ENCODE data around the gene ABL1.

ABL1 gene

GRCh38 chr9:130894546-130894945 lies 59.5 kb downstream of the ABL1 start:
- no peaks in the 10 kb centered on the region for H3F3A ChIP-seq (ENCODE audit: low read depth)
- no peaks in the 10 kb centered on the region for H3K9me3 ChIP-seq (ENCODE audit: insufficient read depth, low read depth, low read length)
- H3K9ac ChIP-seq (ENCODE audit: low read depth, low read length, poor library complexity, severe bottlenecking), result no peak overlapping the region
- H3K4me2 ChIP-seq (ENCODE audit: low read depth, low read length, poor library complexity, severe bottlenecking), result no peak overlapping the region
- no peak overlapping the region for H2AFZ ChIP-seq (ENCODE audit: low read length)
- no peaks in the 10 kb centered on the region for H3K9me2 ChIP-seq (replicated peaks; ENCODE audit: low read depth, low read length)
- TF ChIP-seq CTCF (conservative IDR thresholded peaks at IDR 0.05; ENCODE audit: low read length), result no peak
- no peak for TF ChIP-seq EZH2phosphoT487 (IDR thresholded peaks at IDR 0.05; ENCODE audit: borderline replicate concordance)
- H3K79me2 ChIP-seq (ENCODE audit: insufficient read depth, low read length), result no peaks in the 10 kb centered on the region
- no peaks in the 10 kb centered on the region for H3K27me3 ChIP-seq (ENCODE audit: insufficient read depth, low read length, poor library complexity, severe bottlenecking)
- no peaks in the 10 kb centered on the region; the same call in 1 of the 2 replicates for H3K36me3 ChIP-seq (ENCODE audit: insufficient read depth, low read length)
- no peak overlapping the region for H3K4me3 ChIP-seq (ENCODE audit: low read length, poor library complexity, severe bottlenecking)
- H4K20me1 ChIP-seq (ENCODE audit: insufficient read depth, low read length, poor library complexity, severe bottlenecking), result no peaks in the 10 kb centered on the region
- H3K4me1 ChIP-seq (ENCODE audit: insufficient read depth, low read length, poor library complexity, severe bottlenecking), result no peaks in the 10 kb centered on the region

- H3F3A ChIP-seq (ENCODE audit: low read depth), result no peaks in the 10 kb centered on the region
- H3K9me3 ChIP-seq (ENCODE audit: insufficient read depth, low read depth, low read length), result no peaks in the 10 kb centered on the region
- no peaks in the 10 kb centered on the region; the same call in 1 of the 2 replicates for H3K36me3 ChIP-seq (ENCODE audit: insufficient read depth, low read length)
- no peaks in the 10 kb centered on the region for H3K4me1 ChIP-seq (ENCODE audit: insufficient read depth, low read length, poor library complexity, severe bottlenecking)
- no peak overlapping the region for H3K4me3 ChIP-seq (ENCODE audit: low read length, poor library complexity, severe bottlenecking)
- no peak overlapping the region for H2AFZ ChIP-seq (ENCODE audit: low read length)
- no peak overlapping the region for H3K4me2 ChIP-seq (ENCODE audit: low read depth, low read length, poor library complexity, severe bottlenecking)
- H3K79me2 ChIP-seq (ENCODE audit: insufficient read depth, low read length), result no peaks in the 10 kb centered on the region
- no peaks in the 10 kb centered on the region for H4K20me1 ChIP-seq (ENCODE audit: insufficient read depth, low read length, poor library complexity, severe bottlenecking)
- TF ChIP-seq CTCF (conservative IDR thresholded peaks at IDR 0.05; ENCODE audit: low read length), result no peak
- no peak for TF ChIP-seq EZH2phosphoT487 (IDR thresholded peaks at IDR 0.05; ENCODE audit: borderline replicate concordance)
- H3K27me3 ChIP-seq (ENCODE audit: insufficient read depth, low read length, poor library complexity, severe bottlenecking), result no peaks in the 10 kb centered on the region
- no peaks in the 10 kb centered on the region for H3K9me2 ChIP-seq (replicated peaks; ENCODE audit: low read depth, low read length)
- H3K9ac ChIP-seq (ENCODE audit: low read depth, low read length, poor library complexity, severe bottlenecking), result no peak overlapping the region
Measured at GRCh38 chr9:130895038-130895437, 60.0 kb downstream of the ABL1 start.

- Histone ChIP-seq H4K20me1 (ENCODE audit: insufficient read depth, low read length, poor library complexity, severe bottlenecking) (no peaks in the 10 kb centered on the region), H3F3A (ENCODE audit: low read depth) (no peaks in the 10 kb centered on the region), H3K79me2 (ENCODE audit: insufficient read depth, low read length) (no peaks in the 10 kb centered on the region), H3K4me2 (ENCODE audit: low read depth, low read length, poor library complexity, severe bottlenecking) (no peak overlapping the region), H3K9ac (ENCODE audit: low read depth, low read length, poor library complexity, severe bottlenecking) (no peak overlapping the region), H3K4me1 (ENCODE audit: insufficient read depth, low read length, poor library complexity, severe bottlenecking) (no peaks in the 10 kb centered on the region), H3K36me3 (ENCODE audit: insufficient read depth, low read length) (no peaks in the 10 kb centered on the region), H3K9me2 (replicated peaks; ENCODE audit: low read depth, low read length) (no peaks in the 10 kb centered on the region), H3K27me3 (ENCODE audit: insufficient read depth, low read length, poor library complexity, severe bottlenecking) (no peaks in the 10 kb centered on the region), H3K9me3 (ENCODE audit: insufficient read depth, low read depth, low read length) (no peaks in the 10 kb centered on the region), H3K4me3 (ENCODE audit: low read length, poor library complexity, severe bottlenecking) (no peak overlapping the region), H2AFZ (ENCODE audit: low read length) (no peak overlapping the region)
- TF ChIP-seq EZH2phosphoT487 (IDR thresholded peaks at IDR 0.05; ENCODE audit: borderline replicate concordance) (no peak), CTCF (conservative IDR thresholded peaks at IDR 0.05; ENCODE audit: low read length) (no peak)
Measured at GRCh38 chr9:130895481-130896232, 60.6 kb downstream of the ABL1 start.
